Hypothalamus (tissue), 51 donors: ENCODE data around the gene STK24.

Experiments used
- DNase-seq, 51 donors: peaks; one replicate each; lab custom pipeline; 2025; lab: John Stamatoyannopoulos, UW

STK24 gene

GRCh38 chr13:98557937-98558792, 18.7 kb downstream of the STK24 start:
- no peak for DNase-seq

- no peak for DNase-seq
Measured at GRCh38 chr13:98556968-98557631, 19.8 kb downstream of the STK24 start.

- DNase-seq: no peak
Measured at GRCh38 chr13:98556142-98556816, 20.6 kb downstream of the STK24 start.

- DNase-seq: no peak
Measured at GRCh38 chr13:98549728-98550317, 27.1 kb downstream of the STK24 start.

GRCh38 chr13:98549006-98549727, 27.7 kb downstream of the STK24 start:
- DNase-seq: no peak

GRCh38 chr13:98548230-98548629, 28.7 kb downstream of the STK24 start:
- no peak for DNase-seq

GRCh38 chr13:98547455-98547854, 29.5 kb downstream of the STK24 start:
- DNase-seq: no peak

GRCh38 chr13:98546402-98546801, 30.5 kb downstream of the STK24 start:
- no peak for DNase-seq

GRCh38 chr13:98544104-98544710, 32.7 kb downstream of the STK24 start:
- DNase-seq: no peak

GRCh38 chr13:98543378-98544103, 33.4 kb downstream of the STK24 start:
- peak in 4 of 51 donors; percentile 9 to 40 (median 16) for DNase-seq

- peak in 3 of 51 donors; percentile 4 to 48 (median 31) for DNase-seq
Measured at GRCh38 chr13:98542568-98543377, 34.1 kb downstream of the STK24 start.

GRCh38 chr13:98541701-98542203, 35.2 kb downstream of the STK24 start:
- DNase-seq: no peak

- DNase-seq: peak in 1 of 51 donors; percentile 16
Measured at GRCh38 chr13:98541191-98541590, 35.7 kb downstream of the STK24 start.

GRCh38 chr13:98540476-98540875, 36.4 kb downstream of the STK24 start:
- no peak for DNase-seq

- DNase-seq: no peak
Measured at GRCh38 chr13:98539666-98540065, 37.2 kb downstream of the STK24 start.

GRCh38 chr13:98538876-98539275, 38.0 kb downstream of the STK24 start:
- DNase-seq: no peak

GRCh38 chr13:98537740-98538139, 39.2 kb downstream of the STK24 start:
- DNase-seq: no peak

GRCh38 chr13:98537306-98537705, 39.6 kb downstream of the STK24 start:
- no peak for DNase-seq
